Brain microvascular endothelial cell (primary cell): ENCODE results near the gene FAM171A1.
"Not testable (repeated sequence)": the region's sequence is repeated elsewhere in the genome, so short reads cannot be mapped to it uniquely, and the experiment has no call there.

Experiments
- DNase-seq: peaks from one replicate; pipeline ENCODE4 v3.0.0-alpha.2; 2020
- H3K27ac ChIP-seq: fragments of 250-450 bp; sonication (Bioruptor Pico); 2 replicates; pipeline ENCODE4 v1.5.1; 2020; ENCODE audit warnings: mild to moderate bottlenecking, moderate library complexity
- H3K27me3 ChIP-seq: fragments of 250-450 bp; sonication (Bioruptor Pico); replicated peaks from 2 replicates; pipeline ENCODE4 v1.5.1; 2020; ENCODE audit warnings: mild to moderate bottlenecking
- H3K36me3 ChIP-seq: fragments of 250-450 bp; sonication (Bioruptor Pico); replicated peaks from 2 replicates; pipeline ENCODE4 v1.5.1; 2020; ENCODE audit warnings: mild to moderate bottlenecking
- H3K4me3 ChIP-seq: 2 replicates; pipeline ENCODE4 v1.5.1; 2011; ENCODE audit warnings: low read depth, mild to moderate bottlenecking, control low read depth, low read length, moderate library complexity
- CTCF ChIP-seq: IDR thresholded peaks from 2 replicates; pipeline ENCODE4 v1.5.1; 2011; ENCODE audit warnings: low read depth, mild to moderate bottlenecking, moderate library complexity, low read length, control low read depth, inconsistent platforms; ENCODE audit errors: missing control alignments
- in situ Hi-C: cut with HindIII; loops from 2 replicates; pipeline ENCODE4 v1.10.0; 2017; ENCODE audit warnings: low sequenced_read_pairs, low pct_ligation_motif_present

FAM171A1 gene

GRCh38 chr10:15279236-15279635 is 91.9 kb downstream of the FAM171A1 start:
- in situ Hi-C loops = no loop called here
- Histone ChIP-seq H3K4me3 (no peak overlapping the region), H3K27ac (no peak overlapping the region), H3K36me3 (peaks cover 23% of the 10 kb centered on the region), H3K27me3 (no peaks in the 10 kb centered on the region)
- DNase-seq = no peak
- TF ChIP-seq CTCF = no peak

DNA sequence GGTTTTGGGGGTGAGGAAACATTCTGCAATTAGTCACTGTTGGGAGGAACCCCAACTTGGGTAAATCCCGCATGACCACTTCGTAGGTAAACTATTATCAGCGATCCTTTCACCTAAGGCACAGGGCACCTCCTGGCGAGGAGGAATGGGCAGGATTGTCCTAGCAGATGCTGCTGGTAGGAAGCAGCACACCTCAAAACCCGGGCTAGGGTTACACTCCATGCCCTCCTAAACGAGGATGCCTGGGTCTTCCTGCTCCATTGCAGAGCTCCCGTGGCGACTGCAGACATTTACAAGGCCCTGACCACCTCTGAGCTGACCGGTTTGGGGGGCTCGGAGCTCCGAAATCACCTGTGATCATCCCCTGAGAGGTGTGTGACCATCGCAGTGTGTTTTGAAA is 92.3 kb downstream of the FAM171A1 start:
- DNase-seq = no peak
- no peak for TF ChIP-seq CTCF
- no peak overlapping the region for H3K4me3 ChIP-seq
- H3K27me3 ChIP-seq = no peaks in the 10 kb centered on the region
- H3K27ac ChIP-seq = no peak overlapping the region
- H3K36me3 ChIP-seq = peaks cover 23% of the 10 kb centered on the region
- in situ Hi-C loops = no loop called here

- peak; percentile 54 for DNase-seq
- H3K4me3 ChIP-seq, H3K27me3 ChIP-seq, in situ Hi-C loops, H3K27ac ChIP-seq: not testable (repeated sequence)
- peaks cover 14% of the 10 kb centered on the region for H3K36me3 ChIP-seq
Observed at GRCh38 chr10:15276039-15276438, 95.0 kb downstream of the FAM171A1 start.

- H3K27ac ChIP-seq, H3K27me3 ChIP-seq, DNase-seq, in situ Hi-C loops, H3K4me3 ChIP-seq, H3K36me3 ChIP-seq: not testable (repeated sequence)
Observed at GRCh38 chr10:15269838-15270237, 101.3 kb downstream of the FAM171A1 start.

- Histone ChIP-seq H3K27ac (no peak overlapping the region), H3K27me3 (no peaks in the 10 kb centered on the region), H3K36me3 (peaks cover 2% of the 10 kb centered on the region), H3K4me3 (no peak overlapping the region)
- in situ Hi-C loops = no loop called here
- peak; percentile 33 for TF ChIP-seq CTCF
- DNase-seq = no peak
Observed at GRCh38 chr10:15267496-15267895, 103.6 kb downstream of the FAM171A1 start.

- Histone ChIP-seq H3K27me3 (no peaks in the 10 kb centered on the region), H3K27ac (no peak overlapping the region)
- in situ Hi-C loops = no loop called here
Observed at GRCh38 chr10:15266117-15266516, 105.0 kb downstream of the FAM171A1 start.

More at GRCh38 chr10:15266117-15266516, 105.0 kb downstream of the FAM171A1 start:
- TF ChIP-seq CTCF = no peak
- Histone ChIP-seq H3K4me3 (no peak overlapping the region), H3K36me3 (peaks cover 2% of the 10 kb centered on the region)
- no peak for DNase-seq
